ENCODE results near the gene IL13RA1.

DNA sequence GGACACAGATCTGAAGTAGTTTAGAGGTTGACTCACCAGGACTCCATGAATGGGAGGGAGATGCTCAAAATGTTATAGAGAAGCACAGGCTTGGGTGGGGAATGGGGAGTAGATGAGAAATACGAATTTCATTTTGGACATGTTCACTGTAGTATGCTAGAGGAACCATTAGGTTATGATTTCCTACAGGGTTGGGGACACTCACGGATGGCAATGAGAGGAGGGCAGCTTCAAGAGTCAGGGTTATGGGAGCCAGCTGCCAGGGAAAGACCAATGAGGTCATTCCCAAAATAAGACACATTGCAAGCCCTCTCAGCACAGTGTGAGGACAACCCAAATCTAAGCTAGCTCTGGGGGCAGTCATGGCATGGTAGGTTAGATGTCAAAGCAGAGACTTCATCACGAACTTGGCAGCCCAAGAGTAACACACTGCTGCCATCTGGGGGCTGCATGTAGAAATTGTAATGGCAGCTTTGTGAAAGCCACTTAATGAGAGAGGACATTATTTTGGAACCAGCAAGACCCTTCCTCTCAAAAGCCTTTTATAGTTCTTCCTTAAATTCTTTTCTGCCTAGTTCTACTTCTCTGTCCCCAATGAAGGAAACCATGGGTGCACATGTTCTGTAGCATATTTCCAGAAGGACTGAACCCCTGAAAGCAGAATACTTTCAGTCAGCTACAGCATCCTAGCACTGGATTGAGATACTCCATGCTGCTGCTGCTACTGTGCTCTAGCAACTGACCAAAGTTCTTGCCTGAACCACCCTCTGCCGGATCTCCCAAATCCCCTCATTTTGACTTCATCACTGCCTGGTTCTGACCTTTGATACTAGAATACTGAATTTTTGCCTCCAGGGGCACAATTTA lies 80.0 kb downstream of the IL13RA1 start:
- TF ChIP-seq, protein P1, sequence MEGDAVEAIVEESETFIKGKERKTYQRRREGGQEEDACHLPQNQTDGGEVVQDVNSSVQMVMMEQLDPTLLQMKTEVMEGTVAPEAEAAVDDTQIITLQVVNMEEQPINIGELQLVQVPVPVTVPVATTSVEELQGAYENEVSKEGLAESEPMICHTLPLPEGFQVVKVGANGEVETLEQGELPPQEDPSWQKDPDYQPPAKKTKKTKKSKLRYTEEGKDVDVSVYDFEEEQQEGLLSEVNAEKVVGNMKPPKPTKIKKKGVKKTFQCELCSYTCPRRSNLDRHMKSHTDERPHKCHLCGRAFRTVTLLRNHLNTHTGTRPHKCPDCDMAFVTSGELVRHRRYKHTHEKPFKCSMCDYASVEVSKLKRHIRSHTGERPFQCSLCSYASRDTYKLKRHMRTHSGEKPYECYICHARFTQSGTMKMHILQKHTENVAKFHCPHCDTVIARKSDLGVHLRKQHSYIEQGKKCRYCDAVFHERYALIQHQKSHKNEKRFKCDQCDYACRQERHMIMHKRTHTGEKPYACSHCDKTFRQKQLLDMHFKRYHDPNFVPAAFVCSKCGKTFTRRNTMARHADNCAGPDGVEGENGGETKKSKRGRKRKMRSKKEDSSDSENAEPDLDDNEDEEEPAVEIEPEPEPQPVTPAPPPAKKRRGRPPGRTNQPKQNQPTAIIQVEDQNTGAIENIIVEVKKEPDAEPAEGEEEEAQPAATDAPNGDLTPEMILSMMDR (IDR thresholded peaks at IDR 0.05 in 2 of 3, conservative IDR thresholded peaks at IDR 0.05 in 1 of 3; ENCODE audit: control insufficient read depth in 2 of 3, extremely low read depth in 1 of 3, insufficient read depth in 1 of 3, low read depth in 3 of 3, low read length in 3 of 3), result peak; percentile 56 to 78 (median 65)
- TF ChIP-seq POLR2A (IDR thresholded peaks at IDR 0.05; ENCODE audit: low read depth, low read length) (no peak), SMC3 (IDR thresholded peaks at IDR 0.05; ENCODE audit: borderline replicate concordance, low read length) (peak; percentile 93; the same call in 1 of the 2 replicates), USF2 (IDR thresholded peaks at IDR 0.05; ENCODE audit: borderline replicate concordance, low read depth, low read length) (no peak), MTA2 (IDR thresholded peaks at IDR 0.05; ENCODE audit: low read depth) (no peak), TAF1 (IDR thresholded peaks at IDR 0.05; ENCODE audit: borderline replicate concordance, low read depth, low read length) (no peak), SMAD1 (IDR thresholded peaks at IDR 0.05; ENCODE audit: low read depth, partially characterized antibody) (no peak), RAD21 (IDR thresholded peaks at IDR 0.05; ENCODE audit: insufficient read depth, low read depth, low read length) (peak; percentile 86), RB1 (IDR thresholded peaks at IDR 0.05; ENCODE audit: borderline replicate concordance) (no peak), SIX5 (IDR thresholded peaks at IDR 0.05; ENCODE audit: low read depth, low read length, severe bottlenecking) (no peak), MEF2A (IDR thresholded peaks at IDR 0.05; ENCODE audit: insufficient read depth, low read depth, low read length) (no peak)
- TF ChIP-seq, protein P2, sequence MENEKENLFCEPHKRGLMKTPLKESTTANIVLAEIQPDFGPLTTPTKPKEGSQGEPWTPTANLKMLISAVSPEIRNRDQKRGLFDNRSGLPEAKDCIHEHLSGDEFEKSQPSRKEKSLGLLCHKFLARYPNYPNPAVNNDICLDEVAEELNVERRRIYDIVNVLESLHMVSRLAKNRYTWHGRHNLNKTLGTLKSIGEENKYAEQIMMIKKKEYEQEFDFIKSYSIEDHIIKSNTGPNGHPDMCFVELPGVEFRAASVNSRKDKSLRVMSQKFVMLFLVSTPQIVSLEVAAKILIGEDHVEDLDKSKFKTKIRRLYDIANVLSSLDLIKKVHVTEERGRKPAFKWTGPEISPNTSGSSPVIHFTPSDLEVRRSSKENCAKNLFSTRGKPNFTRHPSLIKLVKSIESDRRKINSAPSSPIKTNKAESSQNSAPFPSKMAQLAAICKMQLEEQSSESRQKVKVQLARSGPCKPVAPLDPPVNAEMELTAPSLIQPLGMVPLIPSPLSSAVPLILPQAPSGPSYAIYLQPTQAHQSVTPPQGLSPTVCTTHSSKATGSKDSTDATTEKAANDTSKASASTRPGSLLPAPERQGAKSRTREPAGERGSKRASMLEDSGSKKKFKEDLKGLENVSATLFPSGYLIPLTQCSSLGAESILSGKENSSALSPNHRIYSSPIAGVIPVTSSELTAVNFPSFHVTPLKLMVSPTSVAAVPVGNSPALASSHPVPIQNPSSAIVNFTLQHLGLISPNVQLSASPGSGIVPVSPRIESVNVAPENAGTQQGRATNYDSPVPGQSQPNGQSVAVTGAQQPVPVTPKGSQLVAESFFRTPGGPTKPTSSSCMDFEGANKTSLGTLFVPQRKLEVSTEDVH (IDR thresholded peaks at IDR 0.05; ENCODE audit: low read depth, partially characterized antibody), result no peak
